Dedifferentiated amniotic fluid mesenchymal stem cell (primary cell): ENCODE results near the gene TTN.
"Not testable (repeated sequence)": the region's sequence is repeated elsewhere in the genome, so short reads cannot be mapped to it uniquely, and the experiment has no call there.

Experiments
- DNase-seq: peaks from one replicate; pipeline ENCODE4 v3.0.0-alpha.2; 2016; ENCODE audit errors: extremely low spot score

The TTN gene

GRCh38 chr2:178658480-178658879 lies 148.7 kb downstream of the TTN start:
- not testable (repeated sequence) for DNase-seq

- no peak for DNase-seq
These were observed 156.7 kb downstream of the TTN start for GRCh38 chr2:178650554-178650953.

DNA sequence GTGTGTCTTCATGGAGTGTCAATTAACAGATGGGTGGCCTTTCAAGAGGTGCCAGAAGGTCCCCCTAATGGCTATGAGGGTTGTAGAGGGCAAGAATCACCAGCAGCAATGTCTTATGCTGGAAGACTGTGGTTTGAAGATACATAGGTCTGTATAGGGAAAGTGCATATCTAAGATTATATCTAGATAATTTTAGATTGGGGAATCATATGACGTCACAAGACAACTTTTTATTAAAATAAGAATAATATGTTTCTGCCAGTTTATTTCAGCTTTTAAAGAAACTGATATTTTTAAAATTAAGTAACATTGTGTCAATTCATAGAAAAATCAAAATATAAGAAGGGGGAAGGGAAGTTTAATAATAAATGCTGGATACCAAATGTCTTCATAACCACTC lies 162.3 kb downstream of the TTN start:
- DNase-seq = no peak

DNA sequence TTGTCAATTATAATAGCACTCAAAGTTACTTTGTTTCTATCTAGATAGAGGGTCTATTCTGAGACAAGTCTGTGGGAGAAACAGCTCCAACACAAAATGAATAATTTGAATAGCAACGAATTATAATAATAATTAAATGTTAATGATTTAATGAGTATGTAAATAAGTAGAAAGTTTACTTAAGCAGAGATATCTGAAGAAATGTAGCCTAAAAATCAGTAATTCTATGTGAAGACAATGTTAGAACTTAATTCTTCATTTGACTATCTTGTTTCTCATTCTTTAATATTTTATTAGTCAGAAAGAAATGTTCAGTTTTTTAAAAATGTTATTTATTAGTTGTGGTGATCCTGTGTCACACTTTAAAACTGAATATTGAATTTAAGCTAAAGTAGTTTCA lies 165.7 kb downstream of the TTN start:
- DNase-seq = no peak

- DNase-seq = no peak
These were observed 171.3 kb downstream of the TTN start for GRCh38 chr2:178635897-178636296.

GRCh38 chr2:178632729-178633128 lies 174.5 kb downstream of the TTN start:
- DNase-seq = no peak

DNA sequence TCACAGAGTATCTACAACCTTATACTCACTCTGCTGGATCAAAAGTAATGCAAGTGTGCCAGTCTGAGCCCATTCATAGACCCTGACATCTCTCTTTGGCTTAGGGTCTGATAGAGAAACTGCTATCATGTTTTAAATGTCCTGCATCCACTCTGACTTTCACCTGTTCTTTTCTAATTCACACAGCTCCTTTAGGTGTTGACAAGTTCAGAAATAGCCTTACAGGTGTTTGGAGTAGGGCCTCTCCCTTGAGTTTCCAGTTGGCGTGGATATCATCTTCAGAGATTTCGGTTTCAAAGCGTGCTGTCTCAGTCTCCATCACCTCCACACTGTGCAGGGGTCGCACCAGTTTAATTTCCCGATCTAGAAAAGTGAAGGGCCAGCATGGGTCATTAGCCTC lies 176.6 kb downstream of the TTN start:
- DNase-seq = no peak

DNA sequence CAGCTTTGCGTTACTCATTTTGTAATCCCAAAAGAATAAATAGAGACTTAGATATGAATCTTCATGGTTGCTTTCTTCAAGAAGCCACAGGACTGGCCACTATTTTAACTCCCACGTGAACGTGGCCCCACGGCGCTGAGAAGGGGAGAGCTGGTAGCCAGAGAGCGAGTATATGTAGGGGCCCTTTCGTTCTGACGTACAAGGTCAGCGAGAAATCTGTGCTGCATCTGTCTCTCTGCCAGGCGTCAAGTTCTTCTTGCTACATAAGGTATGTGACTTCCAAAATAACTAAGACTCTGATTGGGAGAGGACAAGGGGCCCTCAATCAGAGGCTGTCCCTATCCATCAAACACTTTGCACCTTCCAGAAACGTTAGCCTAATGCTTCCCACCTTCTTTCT lies 177.8 kb downstream of the TTN start:
- DNase-seq = no peak

DNA sequence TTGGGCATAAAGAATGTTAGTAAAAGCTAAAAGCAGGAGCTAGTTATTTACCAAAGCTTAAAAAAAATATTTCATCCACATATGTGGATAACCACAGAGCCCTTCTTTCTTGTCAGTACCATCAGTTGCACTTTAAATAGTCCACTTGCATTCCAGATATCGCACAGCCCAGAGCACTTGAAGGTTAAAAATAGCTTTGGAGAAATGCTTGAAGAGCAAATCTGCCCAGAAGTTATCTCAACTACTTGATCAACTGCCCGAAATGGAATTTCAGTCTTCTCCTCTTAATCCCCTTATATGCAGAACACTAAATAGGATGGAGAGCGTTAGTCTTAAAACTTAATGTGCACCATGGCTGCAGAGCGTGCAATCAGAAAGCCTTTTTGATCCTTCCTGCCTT lies 178.6 kb downstream of the TTN start:
- DNase-seq = no peak

GRCh38 chr2:178627401-178627800 lies 179.8 kb downstream of the TTN start:
- DNase-seq = no peak

DNA sequence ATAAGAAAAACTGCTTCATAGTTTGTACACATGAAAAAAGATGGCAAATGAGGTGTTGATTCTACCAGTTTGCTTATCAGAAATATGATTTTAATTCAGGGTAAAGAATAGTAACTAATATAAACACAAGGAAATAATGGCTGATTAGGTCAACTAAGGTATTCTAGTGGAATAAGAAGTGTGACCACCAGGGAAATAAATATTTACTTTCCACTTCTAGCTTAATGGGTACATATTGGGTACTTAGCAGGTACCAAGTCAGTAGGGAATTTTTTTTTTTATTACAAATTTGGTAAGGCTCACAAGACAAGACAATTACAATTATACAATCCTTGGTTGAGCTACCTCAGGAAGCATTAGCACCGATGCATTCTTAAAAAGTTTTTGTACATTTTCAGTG lies 191.3 kb downstream of the TTN start:
- no peak for DNase-seq

DNA sequence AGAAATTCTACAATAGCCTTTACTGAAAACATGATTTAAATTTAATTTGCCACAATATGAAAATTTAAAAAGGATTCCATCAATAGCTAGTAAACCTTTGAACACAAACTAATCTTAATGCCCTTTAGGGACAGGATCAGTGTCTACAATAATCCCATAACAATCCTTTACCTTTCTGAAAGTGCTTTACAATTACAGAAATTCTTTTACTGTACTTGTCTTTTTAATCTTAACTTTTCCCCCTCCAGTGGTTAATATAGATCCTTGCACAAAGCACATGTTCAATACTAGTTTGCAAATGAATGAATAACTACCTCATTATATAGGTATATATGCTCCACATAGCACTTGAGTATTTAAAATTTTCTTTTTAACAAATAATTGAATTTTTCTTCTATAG lies 204.3 kb downstream of the TTN start:
- no peak for DNase-seq

GRCh38 chr2:178592655-178593054 lies 214.6 kb downstream of the TTN start:
- DNase-seq = no peak

GRCh38 chr2:178589335-178589734 lies 217.9 kb downstream of the TTN start:
- DNase-seq = no peak

GRCh38 chr2:178584666-178585065 lies 222.6 kb downstream of the TTN start:
- no peak for DNase-seq

DNA sequence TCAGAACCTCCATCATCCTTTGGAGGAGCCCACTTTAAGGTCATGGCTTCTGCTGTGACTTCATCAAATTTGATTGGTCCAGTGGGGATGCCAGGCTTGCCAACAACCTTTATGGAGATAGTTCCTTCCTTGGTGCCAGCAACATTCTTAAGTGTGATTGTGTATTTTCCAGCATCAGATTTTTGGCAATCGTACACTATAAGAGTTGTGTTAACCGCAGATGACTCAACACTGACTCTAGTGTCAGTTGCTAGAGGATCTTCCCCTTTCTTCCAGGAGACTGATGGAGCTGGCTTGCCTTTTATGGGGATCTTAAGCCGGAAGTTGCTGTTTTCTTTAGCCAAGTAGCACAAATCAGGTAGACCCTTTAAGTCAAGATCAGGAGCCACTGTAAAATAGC lies 228.2 kb downstream of the TTN start:
- DNase-seq = no peak

- no peak for DNase-seq
These were observed 232.4 kb downstream of the TTN start for GRCh38 chr2:178574789-178575188.

- no peak for DNase-seq
These were observed 239.0 kb downstream of the TTN start for GRCh38 chr2:178568227-178568626.

DNA sequence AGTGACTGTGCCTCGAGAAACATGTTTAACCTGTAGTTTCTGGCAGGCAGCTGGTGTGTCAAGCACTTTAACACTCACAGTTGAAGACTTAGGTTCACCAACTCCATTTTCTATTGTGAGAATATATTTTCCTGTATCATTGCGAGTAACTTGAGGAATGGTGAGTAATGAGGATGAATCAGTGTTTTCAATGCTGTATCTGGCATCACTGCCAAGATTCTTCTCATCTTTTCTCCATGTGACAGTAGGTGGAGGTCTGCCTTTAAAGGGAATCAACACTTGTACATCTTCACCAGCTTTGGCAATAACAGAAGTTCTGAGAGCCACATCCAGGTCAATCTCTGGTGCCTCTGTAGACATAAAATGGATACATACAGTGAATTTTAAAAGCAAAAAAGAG lies 254.2 kb downstream of the TTN start:
- peak; percentile 52 for DNase-seq

GRCh38 chr2:178550352-178550751 lies 256.9 kb downstream of the TTN start:
- no peak for DNase-seq

GRCh38 chr2:178542569-178542968 lies 264.7 kb downstream of the TTN start:
- DNase-seq = no peak

DNA sequence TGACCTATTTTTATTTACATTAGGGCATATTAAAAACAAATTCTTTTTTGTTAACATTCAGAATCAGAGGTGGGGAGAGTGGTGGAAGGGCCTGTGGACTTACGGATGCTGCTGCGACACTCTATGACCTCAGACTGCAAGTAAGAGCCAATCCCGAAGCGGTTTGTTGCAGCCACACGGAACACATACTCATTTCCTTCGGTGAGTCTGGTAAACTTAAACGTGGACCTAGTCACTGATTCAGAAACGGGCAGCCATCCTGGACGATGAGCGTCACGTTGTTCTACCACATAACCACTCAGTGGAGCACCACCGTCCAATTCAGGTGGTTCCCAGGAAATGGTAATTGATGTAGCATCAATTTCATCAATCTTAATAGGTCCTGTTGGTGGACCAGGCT lies 265.1 kb downstream of the TTN start:
- no peak for DNase-seq

DNA sequence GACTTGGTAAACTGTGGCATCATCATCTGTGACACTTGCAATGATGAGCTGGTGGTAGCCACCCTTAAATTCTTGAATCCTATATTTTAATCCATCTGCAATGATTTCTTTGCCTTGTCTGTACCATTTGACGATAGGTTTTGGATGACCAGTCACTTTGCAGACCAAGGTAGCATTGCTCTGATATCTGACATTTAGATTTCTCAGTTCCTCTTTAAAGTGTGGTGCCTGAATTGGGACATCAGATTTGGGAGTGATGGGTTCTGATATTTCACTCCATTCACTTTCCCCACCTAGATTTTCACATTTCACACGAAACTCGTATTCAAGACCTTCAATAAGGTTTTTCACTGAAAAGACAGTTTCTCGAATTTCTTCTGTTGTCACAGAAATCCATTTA lies 271.2 kb downstream of the TTN start:
- no peak for DNase-seq

DNA sequence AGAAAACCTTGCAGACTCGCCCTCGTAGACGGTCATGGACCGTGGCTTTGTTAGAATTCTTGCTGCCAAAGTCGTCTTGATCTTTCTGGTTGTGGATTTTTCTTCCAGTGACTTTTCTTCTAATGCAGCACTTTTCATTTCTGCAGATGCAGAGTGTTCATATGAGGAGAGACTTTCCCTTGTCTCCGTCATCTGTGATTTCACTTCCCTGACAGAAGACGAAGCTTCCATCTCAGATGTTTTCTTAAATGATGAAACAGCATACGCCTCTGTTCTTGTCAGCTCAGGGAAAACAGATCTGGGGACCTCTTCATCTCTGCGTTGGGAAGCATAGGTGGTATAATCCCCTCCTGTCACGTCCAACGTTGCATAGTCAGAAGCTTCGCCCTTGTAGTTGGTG lies 276.1 kb downstream of the TTN start:
- DNase-seq = no peak

DNA sequence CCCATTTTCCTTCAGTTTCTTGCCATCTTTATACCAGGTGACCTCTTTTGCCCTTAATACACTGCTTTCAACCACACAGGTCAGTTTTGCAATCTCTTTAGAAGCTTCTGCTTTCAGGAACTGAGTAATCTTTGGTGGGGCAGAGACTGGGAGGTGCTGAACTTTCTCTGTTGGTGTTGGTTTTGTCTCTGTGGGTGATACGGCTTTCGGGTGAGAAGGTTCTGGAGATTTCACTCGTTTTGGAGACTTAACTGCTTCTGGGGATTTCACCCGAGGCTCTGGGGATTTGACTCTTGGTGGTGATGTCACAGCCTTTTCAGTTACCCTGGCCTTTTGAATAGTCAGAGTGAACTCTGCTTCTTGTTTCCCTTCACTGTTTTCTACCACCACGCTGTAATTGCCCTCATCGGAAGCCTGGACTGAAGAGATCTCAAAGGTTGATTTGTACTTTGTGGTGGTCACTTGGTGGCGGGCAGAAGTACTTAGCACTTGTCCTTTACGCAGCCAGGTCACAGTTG lies 276.5 kb downstream of the TTN start:
- DNase-seq = no peak
